Activated naive CD8-positive, alpha-beta T cell treated with anti-CD3 and anti-CD28 coated beads, Interleukin-2, amount 10 ng/mL, durations not matched to agents 7 days and 5 days (primary cell): Measurements from ENCODE around the gene LRRC9. TPM values are rescaled to one million over a fixed set of nuclear protein-coding genes. Genes with fewer than 3 reads are reported as not detected.
A peak's percentile ranks its signal among the peaks of the same experiment; 100 is the strongest.
"Not testable (repeated sequence)": the region's sequence is repeated elsewhere in the genome, so short reads cannot be mapped to it uniquely, and the experiment has no call there.

Source experiments
- ATAC-seq: fragments of 150-1000 bp; cut with Tn5 transposase; one replicate; pipeline ENCODE4 v1.10.0; 2021; ENCODE audit warnings: low read depth, moderate library complexity
- POLR2A ChIA-PET: fragments of 350-600 bp; sonication (Branson Sonifier 250); formaldehyde crosslinking; loops from one replicate; lab custom pipeline; 2021; ENCODE audit warnings: antibody characterized with exemption; lab: Charles Lee
- DNase-seq: peaks from one replicate; pipeline ENCODE4 v3.0.0; 2021
- H3K27ac Mint-ChIP-seq: one replicate; pipeline ENCODE4 v1.8.0; 2022; ENCODE audit warnings: mild to moderate bottlenecking, mixed read lengths
- H3K27me3 Mint-ChIP-seq: one replicate; pipeline ENCODE4 v1.8.0; 2022; ENCODE audit warnings: mild to moderate bottlenecking, moderate library complexity, mixed read lengths
- H3K36me3 Mint-ChIP-seq: one replicate; pipeline ENCODE4 v1.8.0; 2021; ENCODE audit warnings: mild to moderate bottlenecking, mixed read lengths
- H3K4me1 Mint-ChIP-seq: one replicate; pipeline ENCODE4 v1.8.0; 2021; ENCODE audit warnings: mixed read lengths
- H3K4me3 Mint-ChIP-seq: one replicate; pipeline ENCODE4 v1.8.0; 2022; ENCODE audit warnings: mild to moderate bottlenecking, moderate library complexity, mixed read lengths
- H3K9me3 Mint-ChIP-seq: one replicate; pipeline ENCODE4 v1.8.0; 2021; ENCODE audit warnings: mixed read lengths
- total RNA-seq, 2 experiments: library from RNA; stranded (reverse); gene quantifications; one replicate each; pipeline ENCODE4 v1.2.3, GENCODE V29; 2021

LRRC9 gene
- total RNA-seq, 2 experiments from 2014 or later, result not detected

DNA sequence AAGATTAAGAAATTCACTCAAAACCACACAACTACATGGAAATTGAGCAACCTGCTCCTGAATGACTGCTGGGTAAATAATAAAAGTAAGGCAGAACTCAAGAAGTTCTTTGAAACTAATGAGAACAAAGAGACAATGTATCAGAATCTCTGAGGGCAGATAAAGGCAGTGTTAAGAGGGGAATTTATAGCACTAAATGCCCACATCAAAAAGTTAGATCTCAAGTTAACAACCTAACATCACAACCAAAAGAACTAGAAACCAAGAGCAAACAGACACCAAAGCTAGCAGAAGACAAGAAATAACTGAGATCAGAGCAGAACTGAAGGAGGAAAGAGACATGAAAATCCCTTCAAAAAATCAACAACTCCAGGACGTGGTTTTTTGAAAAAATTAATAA lies 128.0 kb downstream of the LRRC9 start:
- H3K4me3 Mint-ChIP-seq, POLR2A ChIA-PET, H3K27me3 Mint-ChIP-seq, H3K36me3 Mint-ChIP-seq, ATAC-seq, H3K4me1 Mint-ChIP-seq, DNase-seq, H3K9me3 Mint-ChIP-seq, H3K27ac Mint-ChIP-seq: not testable (repeated sequence)

DNA sequence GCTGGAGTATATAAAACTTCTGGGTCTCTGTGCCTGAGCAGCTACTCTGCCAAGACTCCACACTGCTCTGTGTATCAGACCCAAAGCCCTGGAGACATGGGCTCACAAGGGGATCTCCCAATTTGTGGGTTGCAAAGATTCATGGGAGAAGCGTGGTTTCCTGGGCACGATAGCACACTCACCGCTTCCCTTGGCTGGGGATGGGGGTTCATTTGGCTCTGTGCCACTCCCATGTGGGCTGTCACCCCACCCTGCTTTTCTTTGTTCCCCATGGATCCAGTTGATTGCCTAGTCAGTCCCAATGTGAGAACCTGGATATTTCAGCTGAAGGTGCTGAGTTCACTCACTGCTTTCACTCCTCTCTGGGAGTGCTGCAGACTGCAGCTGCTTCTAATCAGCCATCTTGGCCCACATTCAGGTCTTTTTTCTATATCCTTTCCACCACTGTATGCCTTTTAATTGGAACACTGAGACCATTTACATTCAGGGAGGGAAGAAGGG lies 131.8 kb downstream of the LRRC9 start:
- peaks cover 9% of the 10 kb centered on the region for H3K4me1 Mint-ChIP-seq
- no peak overlapping the region for H3K27ac Mint-ChIP-seq
- POLR2A ChIA-PET, result no interaction called here
- ATAC-seq (peak; percentile 65), DNase-seq (peak; percentile 35)
- H3K36me3 Mint-ChIP-seq, result peaks cover 2% of the 10 kb centered on the region
- peaks cover 4% of the 10 kb centered on the region for H3K9me3 Mint-ChIP-seq
- peaks cover 2% of the 10 kb centered on the region for H3K27me3 Mint-ChIP-seq
- H3K4me3 Mint-ChIP-seq, result no peak overlapping the region

DNA sequence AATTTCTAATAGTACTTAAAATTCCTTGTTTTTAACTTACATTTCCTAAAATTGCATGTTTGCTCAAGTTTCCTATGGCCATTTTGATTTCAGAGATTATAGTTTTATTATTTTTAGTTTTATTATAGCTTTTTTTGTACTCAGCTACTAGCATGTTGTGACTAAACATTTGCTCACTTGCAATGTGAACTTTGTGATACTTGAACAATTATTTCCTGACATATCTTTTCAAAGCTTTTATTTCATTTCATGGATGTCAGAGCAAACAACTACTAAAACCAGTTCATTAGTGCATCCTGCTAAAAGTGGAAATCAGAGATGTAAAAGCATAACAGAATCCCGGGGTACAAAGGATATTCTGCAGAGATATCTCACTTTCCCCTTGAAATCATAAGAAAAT lies 138.1 kb downstream of the LRRC9 start:
- Mint-ChIP-seq H3K27ac (no peak overlapping the region), H3K4me1 (no peaks in the 10 kb centered on the region), H3K36me3 (no peaks in the 10 kb centered on the region), H3K9me3 (no peaks in the 10 kb centered on the region), H3K27me3 (peaks cover 8% of the 10 kb centered on the region), H3K4me3 (no peak overlapping the region)
- POLR2A ChIA-PET, result no interaction called here
- no peak for DNase-seq
- ATAC-seq, result no peak

DNA sequence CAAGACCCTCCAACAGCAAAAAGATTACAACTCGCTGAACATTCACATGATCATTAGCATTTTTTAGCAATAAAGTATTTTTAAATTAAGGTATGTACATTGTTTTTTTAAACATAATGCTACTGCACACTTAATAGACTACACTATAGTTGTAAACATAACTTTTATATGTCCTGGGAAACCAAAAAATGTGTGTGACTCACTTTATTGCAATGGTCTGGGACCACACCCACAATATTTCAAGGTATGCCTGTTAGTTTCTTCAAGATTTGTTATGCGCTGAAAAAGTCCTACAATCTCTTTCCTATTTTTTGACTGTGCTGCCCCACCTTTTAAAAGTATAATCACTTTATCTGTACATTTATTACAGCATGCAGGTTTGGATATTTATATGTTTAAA lies 141.4 kb downstream of the LRRC9 start:
- peaks cover 6% of the 10 kb centered on the region for H3K27me3 Mint-ChIP-seq
- H3K4me1 Mint-ChIP-seq, result no peaks in the 10 kb centered on the region
- POLR2A ChIA-PET, result no interaction called here
- H3K27ac Mint-ChIP-seq, result no peak overlapping the region
- no peak for DNase-seq
- H3K4me3 Mint-ChIP-seq, result no peak overlapping the region
- ATAC-seq, result no peak
- H3K9me3 Mint-ChIP-seq, result no peaks in the 10 kb centered on the region
- H3K36me3 Mint-ChIP-seq, result no peaks in the 10 kb centered on the region

DNA sequence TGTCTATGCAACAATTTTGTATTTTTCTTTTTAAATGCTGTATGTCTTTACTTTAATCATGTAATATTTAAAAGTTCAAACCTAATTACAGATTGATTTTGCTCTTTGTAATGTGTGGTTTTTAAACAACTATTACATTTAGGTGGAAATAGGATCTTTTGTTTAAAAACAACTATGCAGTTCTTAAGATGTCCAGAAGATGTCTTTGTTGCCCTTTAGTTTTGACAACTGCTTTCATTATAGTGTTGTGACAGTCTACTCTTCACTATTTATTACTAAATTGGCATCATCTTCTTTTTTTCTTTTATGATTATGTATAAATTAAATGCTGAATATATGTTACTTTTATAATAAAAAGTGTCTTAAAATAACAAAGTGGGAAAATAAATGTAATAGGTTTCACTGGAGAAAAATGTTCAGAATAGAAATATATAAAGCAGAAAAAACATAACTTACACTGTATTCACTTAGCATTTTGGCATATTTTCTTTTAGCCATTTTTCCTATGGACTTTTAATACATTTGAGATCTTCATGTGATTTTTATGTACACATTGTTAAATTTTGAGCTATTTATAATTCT lies 144.6 kb downstream of the LRRC9 start:
- no peaks in the 10 kb centered on the region for H3K9me3 Mint-ChIP-seq
- H3K4me3 Mint-ChIP-seq, result no peak overlapping the region
- H3K36me3 Mint-ChIP-seq, result no peaks in the 10 kb centered on the region
- ATAC-seq (no peak), DNase-seq (no peak)
- POLR2A ChIA-PET, result interaction anchor here (0.8 kb wide), 1 partner anchor 100 kb away, joined by 6 read pairs; no protein-coding TSS in a partner anchor
- H3K27ac Mint-ChIP-seq, result no peak overlapping the region
- H3K4me1 Mint-ChIP-seq, result no peaks in the 10 kb centered on the region
- peaks cover 2% of the 10 kb centered on the region for H3K27me3 Mint-ChIP-seq

DNA sequence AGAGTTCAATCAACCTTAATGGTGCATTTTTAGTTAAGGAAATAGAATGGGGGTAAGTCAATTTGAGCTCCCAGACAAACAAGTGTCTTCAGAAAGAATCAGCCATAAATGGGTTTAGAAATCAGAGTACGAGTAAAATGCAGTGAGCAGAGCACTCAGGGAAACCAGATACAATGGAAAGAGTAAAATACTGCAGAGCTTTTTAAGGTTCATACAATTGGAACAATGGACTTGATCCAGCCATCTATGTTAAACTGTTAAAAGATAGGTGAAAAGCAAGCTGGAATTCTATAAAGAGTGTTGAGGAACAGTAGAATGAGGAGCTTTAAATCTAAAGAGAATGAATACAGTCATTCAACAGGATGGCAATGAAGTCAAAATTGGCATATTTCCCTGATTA lies 147.9 kb downstream of the LRRC9 start:
- Mint-ChIP-seq H3K27me3 (no peaks in the 10 kb centered on the region), H3K27ac (no peak overlapping the region), H3K4me3 (no peak overlapping the region), H3K36me3 (no peaks in the 10 kb centered on the region), H3K4me1 (no peaks in the 10 kb centered on the region), H3K9me3 (no peaks in the 10 kb centered on the region)
- DNase-seq (no peak), ATAC-seq (no peak)
- POLR2A ChIA-PET, result no interaction called here

DNA sequence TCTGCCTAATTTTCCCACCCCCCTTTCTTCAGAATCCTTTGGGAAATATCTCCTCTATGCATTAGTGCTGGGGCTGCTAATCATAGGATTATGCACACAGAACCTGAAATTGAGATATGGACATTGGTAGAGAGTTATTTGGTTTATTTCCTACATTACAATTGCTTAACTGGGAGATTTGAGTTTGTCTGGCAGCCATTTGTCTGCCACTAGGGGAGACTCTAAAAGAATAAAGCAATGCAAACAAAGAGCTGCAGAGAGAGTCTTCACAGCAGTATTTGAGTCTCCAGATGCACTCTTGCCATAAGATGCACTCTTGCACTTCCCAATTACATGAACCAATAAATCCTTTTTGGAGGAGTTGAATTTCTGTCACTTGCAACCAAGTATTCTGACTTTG lies 159.8 kb downstream of the LRRC9 start:
- H3K9me3 Mint-ChIP-seq, result peaks cover 5% of the 10 kb centered on the region
- no peak overlapping the region for H3K4me3 Mint-ChIP-seq
- H3K27ac Mint-ChIP-seq, result no peak overlapping the region
- H3K4me1 Mint-ChIP-seq, result peaks cover 3% of the 10 kb centered on the region
- no peak for DNase-seq
- POLR2A ChIA-PET, result no interaction called here
- no peaks in the 10 kb centered on the region for H3K27me3 Mint-ChIP-seq
- no peaks in the 10 kb centered on the region for H3K36me3 Mint-ChIP-seq
- ATAC-seq, result no peak

DNA sequence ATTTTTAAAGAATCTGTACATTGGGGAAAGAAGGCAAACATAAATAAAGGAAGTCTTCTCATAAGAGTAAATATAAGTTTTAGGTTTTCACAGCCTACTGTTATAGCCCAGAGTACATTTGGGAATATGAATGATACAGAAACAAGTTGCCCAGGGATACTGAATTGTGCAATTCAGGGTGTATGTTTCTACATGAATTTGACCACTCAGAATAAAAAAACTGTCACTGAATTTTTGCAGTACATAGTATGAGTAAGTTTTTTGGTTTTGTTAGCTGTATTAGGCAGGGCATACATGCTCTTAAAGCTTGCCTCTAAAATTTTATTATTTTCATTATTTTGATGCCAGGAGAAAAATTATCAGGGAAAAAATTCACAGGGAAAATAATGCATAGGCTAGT lies 165.1 kb downstream of the LRRC9 start:
- Mint-ChIP-seq H3K27me3 (peaks cover 2% of the 10 kb centered on the region), H3K27ac (no peak overlapping the region), H3K4me1 (no peaks in the 10 kb centered on the region), H3K4me3 (no peak overlapping the region), H3K9me3 (no peaks in the 10 kb centered on the region), H3K36me3 (no peaks in the 10 kb centered on the region)
- no peak for DNase-seq
- ATAC-seq, result no peak
- POLR2A ChIA-PET, result no interaction called here

DNA sequence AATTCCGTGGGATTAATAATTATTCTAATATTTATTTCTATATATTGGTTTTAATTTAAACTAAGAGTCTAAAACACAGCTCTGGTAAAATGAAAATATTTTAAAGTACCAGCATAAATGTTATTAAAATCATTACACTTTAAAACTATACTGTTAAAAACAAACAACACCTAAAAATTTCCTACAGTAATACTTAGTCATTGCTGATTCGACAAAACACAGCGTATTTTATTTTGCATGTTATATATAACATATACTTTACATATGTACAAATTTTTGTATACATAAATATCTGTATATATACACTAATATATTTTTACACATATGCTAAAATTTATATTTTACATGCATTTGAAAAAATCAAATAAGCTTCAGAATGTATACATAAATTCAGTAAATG lies 165.7 kb downstream of the LRRC9 start:
- no peaks in the 10 kb centered on the region for H3K9me3 Mint-ChIP-seq
- peaks cover 2% of the 10 kb centered on the region for H3K27me3 Mint-ChIP-seq
- POLR2A ChIA-PET, result no interaction called here
- no peak for DNase-seq
- no peak overlapping the region for H3K4me3 Mint-ChIP-seq
- ATAC-seq, result no peak
- peaks cover 3% of the 10 kb centered on the region for H3K4me1 Mint-ChIP-seq
- H3K27ac Mint-ChIP-seq, result no peak overlapping the region
- no peaks in the 10 kb centered on the region for H3K36me3 Mint-ChIP-seq

DNA sequence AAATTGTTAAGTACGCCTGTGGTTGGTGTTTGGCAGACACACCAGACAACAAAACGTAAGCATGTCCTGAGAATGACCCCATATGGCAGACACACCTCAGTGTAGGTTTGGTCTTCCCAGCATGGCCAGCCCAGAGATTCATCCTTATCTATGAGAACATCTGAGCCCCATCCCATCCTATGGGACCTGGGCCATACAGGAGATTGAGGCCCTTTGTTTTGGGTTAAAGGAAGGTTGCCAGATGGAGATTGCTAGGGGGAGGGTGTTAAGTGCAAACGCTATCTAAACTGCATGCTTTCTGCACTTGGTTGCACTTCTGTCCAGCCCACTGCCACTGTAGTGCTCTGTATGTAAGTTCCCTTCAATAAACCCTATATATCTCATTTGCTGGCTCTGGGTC lies 167.7 kb downstream of the LRRC9 start:
- no peaks in the 10 kb centered on the region for H3K9me3 Mint-ChIP-seq
- H3K4me3 Mint-ChIP-seq, result no peak overlapping the region
- H3K4me1 Mint-ChIP-seq, result peaks cover 5% of the 10 kb centered on the region
- POLR2A ChIA-PET, result no interaction called here
- H3K27ac Mint-ChIP-seq, result no peak overlapping the region
- peaks cover 2% of the 10 kb centered on the region for H3K27me3 Mint-ChIP-seq
- no peaks in the 10 kb centered on the region for H3K36me3 Mint-ChIP-seq
- ATAC-seq (no peak), DNase-seq (no peak)

DNA sequence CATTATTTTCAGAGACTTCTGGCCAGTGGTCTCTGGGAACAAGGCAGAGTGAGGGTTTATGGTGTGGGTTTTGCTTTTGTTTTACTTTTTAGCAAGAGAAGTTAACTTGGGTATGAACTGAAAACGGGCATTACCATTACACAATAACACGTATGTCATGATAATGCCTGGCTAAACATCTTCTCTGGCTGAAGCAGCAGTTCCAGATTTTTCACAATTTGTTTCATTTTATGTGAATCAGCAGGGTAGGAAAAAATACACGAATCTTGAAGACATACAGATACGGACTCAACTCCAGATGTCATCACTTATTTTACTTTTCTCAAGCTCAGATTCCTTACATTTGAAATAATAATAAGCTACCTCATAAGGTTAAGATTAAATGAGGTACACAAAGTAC lies 169.3 kb downstream of the LRRC9 start:
- H3K9me3 Mint-ChIP-seq, result no peaks in the 10 kb centered on the region
- H3K27me3 Mint-ChIP-seq, result peaks cover 2% of the 10 kb centered on the region
- POLR2A ChIA-PET, result no interaction called here
- DNase-seq, result no peak
- no peak overlapping the region for H3K4me3 Mint-ChIP-seq
- H3K27ac Mint-ChIP-seq, result no peak overlapping the region
- no peak for ATAC-seq
- no peaks in the 10 kb centered on the region for H3K36me3 Mint-ChIP-seq
- H3K4me1 Mint-ChIP-seq, result peaks cover 19% of the 10 kb centered on the region

DNA sequence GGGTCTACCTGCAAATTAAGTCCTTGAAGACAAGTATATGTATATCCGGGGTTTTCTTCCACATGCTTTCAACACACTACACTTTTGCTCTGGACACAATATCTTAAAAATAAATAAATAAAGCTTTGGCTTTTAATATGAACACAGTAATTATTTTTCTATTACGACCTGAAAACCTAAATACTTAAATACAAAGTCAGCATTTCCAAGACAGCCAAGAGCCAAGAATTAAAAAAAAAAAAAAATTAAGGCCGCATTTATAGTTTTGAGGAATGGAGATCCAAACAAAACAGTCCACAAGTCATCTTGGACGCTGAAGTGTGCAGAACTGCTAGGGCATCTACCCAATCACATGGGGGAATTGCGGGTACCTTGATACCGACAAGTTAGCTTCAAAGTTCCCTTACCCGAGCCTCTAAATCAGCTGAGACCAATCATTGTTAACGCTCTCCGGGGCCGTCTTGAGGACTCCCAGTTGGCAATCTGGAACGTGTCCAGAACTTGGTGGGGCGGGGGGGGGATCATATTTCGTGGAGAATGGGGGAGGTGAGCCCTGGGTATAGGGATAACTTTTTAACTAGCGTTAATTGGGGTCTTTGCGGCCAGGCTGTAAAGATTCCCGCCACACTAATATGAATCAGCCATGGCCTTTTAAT lies 171.0 kb downstream of the LRRC9 start:
- ATAC-seq (no peak), DNase-seq (no peak)
- Mint-ChIP-seq H3K27ac (peak overlapping the region; percentile 94), H3K36me3 (peaks cover 3% of the 10 kb centered on the region), H3K4me3 (peak overlapping the region; percentile 94), H3K27me3 (no peaks in the 10 kb centered on the region), H3K4me1 (peaks cover 26% of the 10 kb centered on the region), H3K9me3 (no peaks in the 10 kb centered on the region)
- POLR2A ChIA-PET, result interaction anchor here (0.6 to 4.4 kb wide), 5 partner anchors 9 to 1191 kb away, joined by 3 to 28 read pairs (median 7); partner anchors contain the start of genes DHRS7, PPM1A, SLC38A6 and TRMT5

DNA sequence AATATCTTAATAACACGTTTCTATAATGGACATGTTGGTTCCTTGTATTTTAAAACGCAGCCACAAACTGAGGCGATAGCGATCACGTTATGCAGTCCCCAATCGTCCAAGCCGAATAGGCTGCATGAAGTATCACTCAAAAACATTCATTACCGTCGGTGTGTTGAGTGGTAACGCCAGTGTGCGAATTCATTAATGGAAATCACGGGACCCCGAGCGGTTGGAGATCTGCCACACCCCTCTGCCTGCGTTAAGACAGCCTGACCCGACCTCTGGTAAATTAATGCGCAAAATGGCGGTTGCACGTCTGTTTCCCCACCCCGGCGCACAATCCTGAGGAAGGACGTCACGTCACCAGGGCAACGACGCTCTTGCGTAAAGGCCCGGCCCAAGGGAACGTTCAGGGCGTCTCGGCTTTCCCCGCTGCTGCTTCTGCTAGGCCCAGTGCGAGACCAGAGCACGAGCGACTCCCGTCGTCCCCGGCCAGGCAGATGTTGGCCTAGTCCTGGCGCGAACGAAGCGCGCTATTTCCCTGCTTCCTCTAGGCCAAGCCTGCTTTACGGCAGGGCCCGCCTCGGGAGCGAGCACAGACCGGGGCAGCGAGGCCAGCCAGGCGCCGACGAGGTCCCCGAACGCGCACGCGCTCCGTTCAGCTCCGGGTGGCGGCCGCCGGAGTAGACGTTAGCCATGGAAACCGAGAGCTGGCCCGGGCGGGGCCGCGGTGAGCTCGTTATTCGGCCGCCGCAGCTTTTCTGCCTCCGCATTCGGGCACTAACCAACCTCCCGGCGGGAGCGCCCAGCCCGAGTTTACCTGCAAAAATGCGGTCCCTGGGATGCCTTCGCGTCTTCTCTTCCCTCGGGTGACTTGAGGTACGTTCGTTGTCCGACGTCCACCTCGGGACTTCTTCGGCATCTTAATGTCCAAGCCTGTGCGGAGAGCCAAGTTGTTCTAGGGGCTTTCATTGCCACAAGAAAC lies 171.9 kb downstream of the LRRC9 start, which contains the start of gene PCNX4:
PCNX4 (plus strand) TSS at position 374 of the 976 bp plus-strand sequence. CDS start 15,716 bp downstream, outside the sequence.
- DNase-seq (peak; percentile 89), ATAC-seq (peak; percentile 95)
- no peaks in the 10 kb centered on the region for H3K9me3 Mint-ChIP-seq
- no peaks in the 10 kb centered on the region for H3K27me3 Mint-ChIP-seq
- peaks cover 26% of the 10 kb centered on the region for H3K4me1 Mint-ChIP-seq
- peak within 1 kb of the TSS; percentile 94 for H3K4me3 Mint-ChIP-seq
- peak within 1 kb of the TSS; percentile 94 for H3K27ac Mint-ChIP-seq
- POLR2A ChIA-PET, result interaction anchor here (1.0 to 4.4 kb wide), 7 partner anchors 60 to 889 kb away, joined by 4 to 28 read pairs (median 7); partner anchors contain the start of genes DHRS7, JKAMP, L3HYPDH and PPM1A
- H3K36me3 Mint-ChIP-seq, result peaks cover 3% of the 10 kb centered on the region
